Measurements from ENCODE around the gene RAB28. TPM values are rescaled to one million over a fixed set of nuclear protein-coding genes. Genes with fewer than 3 reads are reported as not detected.
A peak's percentile ranks its signal among the peaks of the same experiment; 100 is the strongest.

RAB28 gene
- total RNA-seq, 2 experiments from 2014 or later = 15.6 to 16.7 TPM

DNA sequence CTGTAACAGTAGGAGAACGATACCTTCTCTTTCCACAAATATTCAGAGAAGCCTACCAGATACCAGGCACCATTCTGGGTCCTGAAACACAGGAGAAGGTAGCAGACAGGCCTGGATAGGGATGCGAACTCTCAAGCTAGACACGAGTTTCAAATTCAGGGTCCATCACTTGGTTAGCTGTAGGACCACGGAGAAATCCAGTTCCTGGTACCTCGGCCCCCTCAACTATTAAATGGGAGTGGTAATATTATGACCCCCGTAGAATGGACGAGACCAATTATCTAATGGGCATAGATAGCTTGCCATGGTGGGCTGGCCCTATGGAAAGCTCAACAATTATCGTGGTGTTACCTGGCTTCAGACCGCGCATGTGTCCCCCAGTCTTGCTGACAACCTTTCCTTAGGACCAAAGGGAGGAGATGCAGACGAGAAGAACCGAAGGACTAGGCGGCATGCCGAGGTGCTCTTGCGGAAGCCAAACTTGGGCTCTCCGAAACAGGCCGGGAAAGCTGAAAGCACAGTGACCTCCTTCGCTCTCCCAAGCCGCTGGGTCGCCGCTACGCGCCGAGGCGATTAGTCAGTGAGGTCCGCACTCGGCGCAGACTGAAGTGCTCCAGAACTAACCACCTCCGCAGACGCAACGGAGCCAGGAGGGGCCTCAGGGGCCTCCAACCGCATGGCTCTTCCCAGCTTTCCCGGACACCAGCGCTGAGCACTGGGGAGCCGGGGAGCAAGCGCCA is 40.5 kb upstream of the RAB28 start:
- CTCF ChIA-PET = interaction anchor here (0.6 to 3.1 kb wide), 4 partner anchors 17 to 90 kb away, joined by 3 to 13 read pairs (median 4); no protein-coding TSS in a partner anchor
- no peak for DNase-seq
- peaks cover 31% of the 10 kb centered on the region for H3K4me1 Mint-ChIP-seq (ENCODE audit: low read depth)
- H3K9me3 Mint-ChIP-seq = peaks cover 14% of the 10 kb centered on the region
- H3K4me3 Mint-ChIP-seq = no peak overlapping the region
- peaks cover 8% of the 10 kb centered on the region for H3K36me3 Mint-ChIP-seq (ENCODE audit: low read depth)
- H3K27ac Mint-ChIP-seq = no peak overlapping the region
- H3K27me3 Mint-ChIP-seq (ENCODE audit: low read depth) = peaks cover 78% of the 10 kb centered on the region
- intact Hi-C loops (cut with micrococcal nuclease) = loop anchor here (5.0 kb wide), 1 partner anchor 1478 kb away; the partner anchor contains the start of gene CPEB2

DNA sequence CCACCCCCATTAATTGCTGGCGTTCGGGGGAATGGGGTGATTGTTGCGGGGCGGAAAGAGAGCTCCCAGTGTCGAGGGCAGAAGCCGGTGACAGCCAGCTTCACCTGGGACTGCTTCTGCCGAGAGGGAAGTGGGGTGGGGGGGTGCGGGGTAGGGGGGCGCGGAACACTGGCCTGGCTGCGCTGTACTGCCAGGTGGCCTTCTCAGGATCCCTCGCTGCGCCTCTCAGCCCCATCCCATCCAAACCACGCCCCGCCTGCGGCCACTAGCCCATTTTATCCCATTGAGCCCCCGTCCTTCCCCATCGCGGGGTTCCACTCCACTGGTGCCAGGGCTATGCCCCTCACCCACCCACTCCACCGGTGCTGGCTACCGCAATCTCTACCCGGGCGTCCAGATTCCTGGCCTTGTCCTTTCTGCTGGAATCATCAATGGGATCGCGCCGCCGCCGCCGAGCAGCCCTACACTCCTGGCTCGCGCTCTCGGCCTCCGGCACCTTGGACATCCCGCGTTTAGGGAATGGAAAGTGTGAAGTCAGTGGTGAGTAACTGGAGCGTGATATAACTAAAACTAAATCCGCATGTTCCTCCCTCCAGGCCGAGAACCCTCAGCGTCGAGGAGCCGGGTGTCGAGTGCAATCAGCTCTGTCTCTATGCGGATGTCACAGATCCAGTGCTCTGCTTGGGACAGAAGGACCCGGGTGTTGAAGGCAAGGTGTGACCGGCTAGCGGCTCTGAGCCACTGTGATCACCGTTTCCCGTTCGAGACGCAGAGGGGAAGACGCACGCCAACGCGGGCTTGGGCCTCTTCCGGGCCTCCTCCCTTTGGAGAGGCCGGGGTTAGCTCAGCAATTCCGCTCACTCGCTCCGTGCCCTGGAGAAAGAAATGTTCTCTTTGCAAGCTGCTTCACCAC is 39.7 kb upstream of the RAB28 start:
- peaks cover 77% of the 10 kb centered on the region for H3K27me3 Mint-ChIP-seq (ENCODE audit: low read depth)
- no peak overlapping the region for H3K27ac Mint-ChIP-seq
- peaks cover 13% of the 10 kb centered on the region for H3K9me3 Mint-ChIP-seq
- DNase-seq = no peak
- CTCF ChIA-PET = interaction anchor here (1.3 kb wide), 1 partner anchor 18 kb away, joined by 4 read pairs; no protein-coding TSS in a partner anchor
- H3K4me3 Mint-ChIP-seq = peak overlapping the region; percentile 32
- H3K36me3 Mint-ChIP-seq (ENCODE audit: low read depth) = peaks cover 7% of the 10 kb centered on the region
- peaks cover 24% of the 10 kb centered on the region for H3K4me1 Mint-ChIP-seq (ENCODE audit: low read depth)
- intact Hi-C loops (cut with micrococcal nuclease) = no loop called here

DNA sequence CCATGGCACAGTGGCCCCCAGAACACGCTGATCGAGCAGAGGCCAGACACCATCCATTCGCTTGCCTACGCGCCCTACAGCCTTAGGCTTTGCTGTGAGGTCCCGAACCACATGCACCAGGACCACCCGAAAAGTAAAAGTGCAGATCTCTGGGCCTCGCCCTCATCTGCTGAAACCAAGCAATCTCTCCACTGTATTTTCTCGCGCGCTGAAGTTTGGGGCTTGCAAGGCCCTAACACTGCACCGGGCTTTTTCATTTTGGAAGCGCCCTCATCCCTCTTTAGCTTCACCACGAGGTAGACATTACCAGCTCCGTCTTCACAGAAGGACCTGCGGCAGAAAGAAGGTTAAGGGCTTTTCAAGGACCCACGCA is 39.0 kb upstream of the RAB28 start:
- CTCF ChIA-PET = no interaction called here
- Mint-ChIP-seq H3K4me3 (peak overlapping the region; percentile 34), H3K4me1 (ENCODE audit: low read depth) (peaks cover 17% of the 10 kb centered on the region), H3K9me3 (peaks cover 9% of the 10 kb centered on the region), H3K27me3 (ENCODE audit: low read depth) (peaks cover 72% of the 10 kb centered on the region), H3K36me3 (ENCODE audit: low read depth) (peaks cover 7% of the 10 kb centered on the region), H3K27ac (no peak overlapping the region)
- intact Hi-C loops (cut with micrococcal nuclease) = no loop called here
- no peak for DNase-seq

DNA sequence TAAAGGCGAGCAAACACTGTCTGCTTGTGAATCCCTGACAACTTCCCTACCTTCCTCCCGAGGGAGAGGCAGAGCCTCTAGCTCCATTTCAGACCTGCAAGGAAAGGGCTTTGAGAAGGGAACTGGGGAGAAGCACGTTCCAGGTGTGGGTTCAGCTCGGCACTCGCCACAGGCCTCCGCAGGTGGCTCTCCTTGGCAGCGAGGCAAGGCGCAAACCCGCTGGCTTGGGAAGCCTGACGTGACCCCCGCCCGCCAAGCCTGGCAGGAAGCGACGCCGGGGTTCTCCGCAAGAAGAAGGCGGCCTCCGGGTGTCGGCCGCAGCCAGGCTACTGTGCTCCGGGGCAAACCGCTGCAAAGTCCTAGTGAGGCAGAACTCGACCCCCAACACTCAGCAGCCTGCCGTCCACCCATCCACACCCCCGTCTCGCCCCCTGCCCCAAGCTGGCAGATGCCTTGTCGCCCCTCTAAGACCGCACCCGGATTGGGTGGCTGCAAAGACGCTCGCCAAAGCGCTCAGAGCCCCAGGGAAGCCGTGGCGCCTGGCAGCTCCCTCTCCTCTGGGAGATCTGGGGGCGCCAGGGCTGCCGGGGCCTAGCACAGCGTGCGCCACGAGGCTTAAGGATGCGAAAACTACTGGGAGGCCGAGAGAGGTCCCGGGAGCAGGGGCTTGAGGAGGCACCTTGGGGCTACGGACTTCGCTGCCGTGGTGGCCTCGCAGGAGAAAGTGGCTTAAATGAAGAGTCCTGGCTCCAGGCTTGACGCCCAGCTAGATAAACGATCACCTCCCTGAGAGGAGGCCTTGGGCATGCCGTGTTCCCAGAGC is 38.4 kb upstream of the RAB28 start:
- Mint-ChIP-seq H3K9me3 (peaks cover 9% of the 10 kb centered on the region), H3K4me1 (ENCODE audit: low read depth) (peaks cover 15% of the 10 kb centered on the region), H3K4me3 (peak overlapping the region; percentile 34), H3K36me3 (ENCODE audit: low read depth) (peaks cover 7% of the 10 kb centered on the region), H3K27me3 (ENCODE audit: low read depth) (peaks cover 67% of the 10 kb centered on the region), H3K27ac (no peak overlapping the region)
- no peak for DNase-seq
- CTCF ChIA-PET = interaction anchor here (0.6 to 1.2 kb wide), 3 partner anchors 15 to 27 kb away, joined by 3 read pairs; no protein-coding TSS in a partner anchor
- intact Hi-C loops (cut with micrococcal nuclease) = no loop called here

DNA sequence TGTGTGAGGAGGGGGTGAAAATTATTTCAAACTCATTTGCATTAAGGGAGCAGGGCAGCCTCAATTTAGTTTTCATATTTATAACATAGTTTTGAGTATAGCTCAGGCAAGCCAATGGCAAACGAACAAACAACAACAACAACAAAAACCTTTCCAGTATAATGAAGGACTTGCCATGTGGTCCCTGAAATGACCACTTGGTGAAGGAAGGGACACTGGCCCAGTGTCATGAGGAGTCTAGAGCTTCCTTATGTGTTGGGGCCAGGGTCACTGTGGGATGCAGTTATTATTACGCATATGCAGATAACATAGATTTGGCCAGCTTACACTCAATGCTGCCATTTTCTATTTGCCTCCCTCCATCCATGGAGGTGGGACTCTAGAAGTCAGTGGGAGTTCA is 36.9 kb upstream of the RAB28 start:
- Mint-ChIP-seq H3K4me3 (no peak overlapping the region), H3K27me3 (ENCODE audit: low read depth) (peaks cover 53% of the 10 kb centered on the region), H3K27ac (no peak overlapping the region), H3K9me3 (peaks cover 9% of the 10 kb centered on the region), H3K36me3 (ENCODE audit: low read depth) (peaks cover 7% of the 10 kb centered on the region), H3K4me1 (ENCODE audit: low read depth) (peaks cover 12% of the 10 kb centered on the region)
- intact Hi-C loops (cut with micrococcal nuclease) = no loop called here
- CTCF ChIA-PET = interaction anchor here (1.0 kb wide), 1 partner anchor 21 kb away, joined by 3 read pairs; no protein-coding TSS in a partner anchor
- no peak for DNase-seq

DNA sequence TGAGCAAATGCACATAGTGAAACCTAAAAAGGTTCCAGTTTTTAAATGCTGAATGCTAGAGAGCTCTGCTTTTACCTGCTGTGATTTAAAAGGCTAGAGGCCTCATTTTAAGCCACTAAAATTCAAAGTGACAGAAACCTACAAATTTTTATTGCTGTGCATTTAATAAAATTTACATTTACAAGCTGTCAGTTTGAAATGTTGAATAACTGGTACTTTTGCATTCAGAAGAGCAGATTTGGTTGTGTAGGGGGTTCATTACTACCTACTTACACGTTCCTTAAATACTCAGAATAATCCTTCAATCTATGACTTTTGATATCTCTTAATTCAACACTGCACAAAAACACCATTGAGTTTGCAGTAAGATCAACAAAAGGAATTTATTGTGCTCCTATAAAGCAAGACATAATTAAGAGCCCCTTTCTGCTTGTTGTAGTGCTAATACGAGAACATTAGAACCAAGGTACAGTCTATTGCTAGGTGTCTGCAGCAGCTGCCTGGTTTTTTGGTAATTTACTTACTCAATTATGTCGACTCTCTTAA is 32.2 kb upstream of the RAB28 start:
- intact Hi-C loops (cut with micrococcal nuclease) = no loop called here
- no peak overlapping the region for H3K4me3 Mint-ChIP-seq
- H3K27ac Mint-ChIP-seq = no peak overlapping the region
- no peaks in the 10 kb centered on the region for H3K4me1 Mint-ChIP-seq (ENCODE audit: low read depth)
- CTCF ChIA-PET = no interaction called here
- no peaks in the 10 kb centered on the region for H3K9me3 Mint-ChIP-seq
- DNase-seq = no peak
- peaks cover 26% of the 10 kb centered on the region for H3K27me3 Mint-ChIP-seq (ENCODE audit: low read depth)
- no peaks in the 10 kb centered on the region for H3K36me3 Mint-ChIP-seq (ENCODE audit: low read depth)

DNA sequence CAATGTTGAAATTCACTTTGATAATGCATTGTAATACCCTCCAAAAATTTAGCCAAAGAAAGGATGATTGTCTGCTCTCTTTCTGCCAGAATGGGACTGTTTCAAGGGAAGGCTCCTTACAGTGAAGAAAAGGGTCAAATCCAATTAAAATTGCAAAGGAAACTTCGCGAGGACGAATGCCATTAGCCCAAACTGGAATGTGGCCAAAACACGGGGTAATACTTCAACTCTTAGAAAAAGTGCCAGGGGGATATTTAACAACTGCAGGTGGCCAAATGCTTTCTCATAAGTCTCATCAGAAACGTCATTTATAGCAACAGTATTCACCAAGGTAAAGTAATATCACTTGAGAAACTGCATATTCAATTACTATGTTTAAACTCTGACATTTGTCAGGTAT is 31.1 kb upstream of the RAB28 start:
- Mint-ChIP-seq H3K9me3 (no peaks in the 10 kb centered on the region), H3K36me3 (ENCODE audit: low read depth) (no peaks in the 10 kb centered on the region), H3K4me1 (ENCODE audit: low read depth) (no peaks in the 10 kb centered on the region), H3K27me3 (ENCODE audit: low read depth) (peaks cover 22% of the 10 kb centered on the region), H3K27ac (no peak overlapping the region), H3K4me3 (no peak overlapping the region)
- intact Hi-C loops (cut with micrococcal nuclease) = no loop called here
- DNase-seq = no peak
- CTCF ChIA-PET = no interaction called here

DNA sequence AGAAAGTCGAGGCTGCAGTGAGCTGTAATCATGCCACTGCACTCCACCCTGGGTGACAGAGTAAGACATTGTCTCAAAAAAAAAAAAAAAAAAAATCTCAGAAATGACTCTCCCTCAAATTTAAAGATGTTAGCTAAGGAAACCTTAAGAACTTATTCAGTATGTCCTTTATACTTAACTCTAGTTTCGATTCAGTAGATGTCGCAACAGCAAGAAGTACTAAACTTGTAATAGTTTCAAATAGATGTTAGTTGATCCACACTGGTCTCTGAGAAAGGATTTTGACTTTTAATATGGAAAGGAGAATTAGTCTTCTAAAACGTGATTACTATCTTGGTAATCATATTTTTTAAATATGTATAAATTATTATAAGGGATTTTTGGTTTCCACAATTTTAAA is 30.6 kb upstream of the RAB28 start:
- no peak for DNase-seq
- CTCF ChIA-PET = interaction anchor here (1.9 kb wide), 1 partner anchor 33 kb away, joined by 4 read pairs; no protein-coding TSS in a partner anchor
- intact Hi-C loops (cut with micrococcal nuclease) = no loop called here
- peaks cover 25% of the 10 kb centered on the region for H3K27me3 Mint-ChIP-seq (ENCODE audit: low read depth)
- no peak overlapping the region for H3K4me3 Mint-ChIP-seq
- no peaks in the 10 kb centered on the region for H3K4me1 Mint-ChIP-seq (ENCODE audit: low read depth)
- no peaks in the 10 kb centered on the region for H3K9me3 Mint-ChIP-seq
- H3K36me3 Mint-ChIP-seq (ENCODE audit: low read depth) = no peaks in the 10 kb centered on the region
- no peak overlapping the region for H3K27ac Mint-ChIP-seq

DNA sequence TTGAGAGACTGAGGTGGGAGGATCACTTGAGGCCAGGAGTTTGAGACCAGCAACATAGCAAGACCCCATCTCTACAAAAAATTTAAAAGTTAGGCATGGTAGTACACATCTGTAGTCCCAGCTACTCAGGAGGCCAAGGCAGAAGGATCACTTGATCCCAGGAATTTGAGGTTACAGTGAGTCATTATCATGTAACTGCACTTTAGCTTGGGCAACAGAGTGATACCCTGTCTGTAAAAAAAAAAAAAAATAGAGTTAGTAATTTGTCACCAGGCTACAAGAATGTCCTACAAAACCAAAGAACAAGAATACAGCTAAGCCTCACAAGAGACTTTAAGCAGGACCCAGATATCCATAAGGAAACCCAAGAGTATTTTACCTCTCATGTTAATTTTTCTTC is 27.0 kb upstream of the RAB28 start:
- intact Hi-C loops (cut with micrococcal nuclease) = no loop called here
- Mint-ChIP-seq H3K9me3 (no peaks in the 10 kb centered on the region), H3K4me3 (no peak overlapping the region), H3K36me3 (ENCODE audit: low read depth) (no peaks in the 10 kb centered on the region), H3K4me1 (ENCODE audit: low read depth) (no peaks in the 10 kb centered on the region), H3K27me3 (ENCODE audit: low read depth) (peaks cover 18% of the 10 kb centered on the region), H3K27ac (no peak overlapping the region)
- CTCF ChIA-PET = no interaction called here
- no peak for DNase-seq

DNA sequence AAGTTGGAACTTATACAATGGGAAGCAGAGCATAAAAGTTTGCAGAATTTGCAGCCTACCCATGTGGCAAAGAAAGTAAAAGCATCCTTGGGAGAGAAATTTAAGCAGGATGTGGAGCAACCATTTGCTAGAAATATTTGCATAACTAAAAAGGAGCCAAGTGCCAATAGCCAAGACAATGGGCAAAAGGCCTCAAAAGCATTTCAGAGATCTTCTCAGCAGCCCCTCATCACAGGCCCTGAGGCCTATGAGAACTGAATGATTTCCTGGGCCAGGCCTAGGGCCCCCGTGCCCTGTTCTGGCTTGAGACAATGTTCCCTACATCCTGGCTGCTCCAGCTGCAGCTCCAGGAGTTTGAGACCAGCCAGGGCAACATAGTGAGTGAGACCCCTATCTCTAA is 25.3 kb upstream of the RAB28 start:
- Mint-ChIP-seq H3K27me3 (ENCODE audit: low read depth) (peaks cover 17% of the 10 kb centered on the region), H3K36me3 (ENCODE audit: low read depth) (no peaks in the 10 kb centered on the region), H3K27ac (no peak overlapping the region), H3K4me3 (no peak overlapping the region), H3K4me1 (ENCODE audit: low read depth) (no peaks in the 10 kb centered on the region), H3K9me3 (no peaks in the 10 kb centered on the region)
- DNase-seq = no peak
- CTCF ChIA-PET = no interaction called here
- intact Hi-C loops (cut with micrococcal nuclease) = no loop called here

DNA sequence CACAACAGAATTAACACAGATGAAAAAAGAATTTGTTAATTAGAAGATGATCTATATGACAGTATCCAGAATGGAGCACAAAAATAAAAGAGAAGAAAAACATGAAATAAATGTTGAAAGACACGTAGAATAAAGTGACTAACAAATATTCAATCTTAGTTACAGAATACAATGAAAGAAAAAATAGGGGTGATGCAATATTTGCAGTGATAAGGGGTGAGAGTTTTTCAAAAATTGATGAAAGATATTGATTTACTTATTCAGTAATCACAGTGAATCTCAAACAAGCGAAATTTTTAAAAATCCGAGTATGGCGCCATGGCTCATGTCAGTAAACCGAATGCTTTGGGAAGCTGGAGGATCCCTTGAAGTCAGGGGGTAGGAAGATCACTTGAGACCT is 20.2 kb upstream of the RAB28 start:
- Mint-ChIP-seq H3K36me3 (ENCODE audit: low read depth) (no peaks in the 10 kb centered on the region), H3K4me1 (ENCODE audit: low read depth) (no peaks in the 10 kb centered on the region)
- intact Hi-C loops (cut with micrococcal nuclease) = no loop called here

DNA sequence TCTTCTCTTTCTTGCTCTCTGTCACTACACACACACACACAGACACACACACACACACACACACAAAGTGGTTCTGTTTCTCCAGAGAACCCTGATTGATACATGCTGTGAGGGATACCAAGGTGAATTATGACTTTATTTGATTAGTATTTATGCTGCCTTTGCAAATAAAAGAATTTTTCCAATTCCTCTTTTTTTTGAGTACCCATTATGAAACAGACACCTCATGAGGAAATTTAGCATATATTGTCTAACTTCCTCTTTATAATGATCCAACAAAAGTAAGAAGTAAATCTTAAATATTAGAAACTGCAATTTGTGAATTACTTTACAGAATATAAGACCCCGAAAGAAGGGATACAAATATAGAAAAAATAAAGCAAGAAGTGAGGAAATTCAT is 14.3 kb upstream of the RAB28 start:
- Mint-ChIP-seq H3K27me3 (ENCODE audit: low read depth) (peaks cover 20% of the 10 kb centered on the region), H3K4me3 (no peak overlapping the region), H3K27ac (no peak overlapping the region), H3K36me3 (ENCODE audit: low read depth) (no peaks in the 10 kb centered on the region), H3K9me3 (peaks cover 2% of the 10 kb centered on the region), H3K4me1 (ENCODE audit: low read depth) (no peaks in the 10 kb centered on the region)
- DNase-seq = no peak
- intact Hi-C loops (cut with micrococcal nuclease) = no loop called here
- CTCF ChIA-PET = no interaction called here

More for the DNA sequence above, 20.2 kb upstream of the RAB28 start:
- peaks cover 12% of the 10 kb centered on the region for H3K27me3 Mint-ChIP-seq (ENCODE audit: low read depth)
- H3K9me3 Mint-ChIP-seq = no peaks in the 10 kb centered on the region
- DNase-seq = no peak
- CTCF ChIA-PET = interaction anchor here (0.6 kb wide), 1 partner anchor 303 kb away, joined by 3 read pairs; no protein-coding TSS in a partner anchor
- no peak overlapping the region for H3K4me3 Mint-ChIP-seq
- H3K27ac Mint-ChIP-seq = no peak overlapping the region
